Pancreas (tissue), 10 donors: ENCODE measurements around the gene EFEMP2. TPM values are rescaled to one million over a fixed set of nuclear protein-coding genes. Genes with fewer than 3 reads are reported as not detected.

Source experiments
- ATAC-seq, 4 donors: fragments of 200-7000 bp; cut with Tn5 transposase; one replicate each; pipeline versions ENCODE4 v1.8.0 to v1.9.1; 2020; ENCODE audit warnings: mild to moderate bottlenecking in 4 of 4, moderate library complexity in 4 of 4
- DNase-seq, 6 donors: peaks; one replicate each; pipeline ENCODE4 v3.0.0-alpha.2; 2020
- FAIRE-seq: peaks from 2 replicates; lab custom pipeline; 2012; peaks lifted over from hg19 to GRCh38; lab: Jason Lieb, UNC
- H3K27ac ChIP-seq, 4 donors: fragments of 200-600 bp; sonication (generic); 1 replicate in 3 of 4; 2 replicates in 1 of 4; pipeline versions ENCODE4 v1.5.0 to v1.8.0; 2020
- H3K27me3 ChIP-seq, 4 donors: fragments of 200-600 bp; one replicate each; pipeline ENCODE4 v1.8.0; 2021
- H3K36me3 ChIP-seq, 3 donors: fragments of 200-600 bp; sonication (generic) in 1 of 3; one replicate each; pipeline versions ENCODE4 v1.5.0 to v1.8.0; 2020 to 2021
- H3K4me1 ChIP-seq, 3 donors: fragments of 200-600 bp; one replicate each; pipeline ENCODE4 v1.8.0; 2021
- H3K4me3 ChIP-seq, 4 donors: fragments of 200-600 bp; sonication (generic) in 2 of 4; one replicate each; pipeline versions ENCODE4 v1.5.0 to v1.8.0; 2020 to 2021
- H3K9me3 ChIP-seq, 4 donors: fragments of 200-600 bp; one replicate each; pipeline ENCODE4 v1.8.0; 2021
- WGBS, 2 donors: extraction: QIAGEN DNeasy Blood & Tissue Kit; methylation state at CpG; one replicate each; pipeline ENCODE4 v1.1.7; 2013; 5-methylcytosine and 5-hydroxymethylcytosine counted together
- intact Hi-C, 3 donors: fragments of 100-400 bp; cut with DNase I; formaldehyde crosslinking; loops; one replicate each; pipeline versions ENCODE4 v1.11.1 to v1.14.2; 2022
- polyA plus RNA-seq, 2 donors: library from polyadenylated mRNA; stranded (reverse); fragments of 200-250 nt; gene quantifications; one replicate each; pipeline ENCODE4 v1.2.3, GENCODE V29; 2013
- total RNA-seq, 6 donors: library from RNA; stranded (reverse); fragmentation: NEBNext Ultra II Directional in 4 of 6; extraction: Animal tissue kit (Norgen Biotek cat#: 25700) in 4 of 6; gene quantifications; one replicate each; pipeline versions ENCODE4 v1.2.1 to v1.2.4, GENCODE V29; 2021 to 2023
- TF ChIP-seq, protein P1 (sequence below), 4 donors: fragments of 200-600 bp; sonication (generic) in 3 of 4; IDR thresholded peaks; one replicate each; pipeline versions ENCODE4 v1.5.0 to v1.8.0; 2021; ENCODE audit warnings: antibody characterized with exemption in 4 of 4
- donor health status: healthy with polysubstance abuse.
- donor health status: DM: no; HTN: no; CAD: no; lungs with moderate emphysema.
- donor health status: DM: no; HTN: no; CAD: no.
- donor health status: control.
- donor health status: control.
- donor health status: Bipolar disorder and iron deficiency.
- donor health status: DM: yes; HTN: yes; CAD: no.
- donor health status: DM: no; HTN: no; CAD: no.
- donor health status: DM: no; HTN: no; CAD: no.
- donor health status: DM: yes; HTN: yes; CAD: no.

The EFEMP2 gene
- total and polyA plus RNA-seq, 8 donors: 11.3 to 51.0 (median 18.8) TPM

DNA sequence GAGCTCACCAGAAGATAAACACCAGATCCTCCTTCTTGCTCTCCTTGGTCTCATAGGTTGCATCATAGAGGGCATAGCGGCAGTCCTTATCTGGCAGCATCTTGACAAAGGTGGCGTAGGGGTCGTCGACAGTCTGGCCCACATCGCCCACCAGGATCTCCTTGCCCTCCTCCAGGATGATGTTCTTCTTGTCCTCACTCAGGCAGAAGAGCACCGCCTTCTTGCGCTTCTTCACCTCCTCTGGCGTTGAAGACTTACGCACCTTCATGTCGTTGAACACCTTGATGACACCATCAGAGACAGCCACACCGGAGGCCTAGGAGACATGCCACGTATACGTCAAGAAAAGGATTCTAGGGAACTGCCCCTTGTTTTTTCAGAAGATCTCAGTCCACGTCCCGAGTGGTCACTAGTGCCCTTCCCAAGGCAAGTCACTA lies 16.7 kb downstream of the EFEMP2 start:
- H3K36me3 ChIP-seq: peaks cover 4 to 15% (median 8%) of the 10 kb centered on the region in 3 donors
- 85 to 91% methylated on average over 15 of the region's 15 CpGs for WGBS, 2 donors
- intact Hi-C loops: no loop called here
- no peak overlapping the region for H3K27ac ChIP-seq
- no peak for FAIRE-seq
- peaks cover 3 to 15% (median 10%) of the 10 kb centered on the region in 3 donors for H3K4me1 ChIP-seq
- no peak for ATAC-seq
- H3K9me3 ChIP-seq: no peaks in the 10 kb centered on the region
- no peaks in the 10 kb centered on the region for H3K27me3 ChIP-seq
- DNase-seq: peak in 1 of 6 donors; percentile 22
- TF ChIP-seq, protein P1, sequence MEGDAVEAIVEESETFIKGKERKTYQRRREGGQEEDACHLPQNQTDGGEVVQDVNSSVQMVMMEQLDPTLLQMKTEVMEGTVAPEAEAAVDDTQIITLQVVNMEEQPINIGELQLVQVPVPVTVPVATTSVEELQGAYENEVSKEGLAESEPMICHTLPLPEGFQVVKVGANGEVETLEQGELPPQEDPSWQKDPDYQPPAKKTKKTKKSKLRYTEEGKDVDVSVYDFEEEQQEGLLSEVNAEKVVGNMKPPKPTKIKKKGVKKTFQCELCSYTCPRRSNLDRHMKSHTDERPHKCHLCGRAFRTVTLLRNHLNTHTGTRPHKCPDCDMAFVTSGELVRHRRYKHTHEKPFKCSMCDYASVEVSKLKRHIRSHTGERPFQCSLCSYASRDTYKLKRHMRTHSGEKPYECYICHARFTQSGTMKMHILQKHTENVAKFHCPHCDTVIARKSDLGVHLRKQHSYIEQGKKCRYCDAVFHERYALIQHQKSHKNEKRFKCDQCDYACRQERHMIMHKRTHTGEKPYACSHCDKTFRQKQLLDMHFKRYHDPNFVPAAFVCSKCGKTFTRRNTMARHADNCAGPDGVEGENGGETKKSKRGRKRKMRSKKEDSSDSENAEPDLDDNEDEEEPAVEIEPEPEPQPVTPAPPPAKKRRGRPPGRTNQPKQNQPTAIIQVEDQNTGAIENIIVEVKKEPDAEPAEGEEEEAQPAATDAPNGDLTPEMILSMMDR (IDR thresholded peaks at IDR 0.05): no peak
- peak overlapping the region in 2 of 4 donors; percentile 95 to 100 for H3K4me3 ChIP-seq

DNA sequence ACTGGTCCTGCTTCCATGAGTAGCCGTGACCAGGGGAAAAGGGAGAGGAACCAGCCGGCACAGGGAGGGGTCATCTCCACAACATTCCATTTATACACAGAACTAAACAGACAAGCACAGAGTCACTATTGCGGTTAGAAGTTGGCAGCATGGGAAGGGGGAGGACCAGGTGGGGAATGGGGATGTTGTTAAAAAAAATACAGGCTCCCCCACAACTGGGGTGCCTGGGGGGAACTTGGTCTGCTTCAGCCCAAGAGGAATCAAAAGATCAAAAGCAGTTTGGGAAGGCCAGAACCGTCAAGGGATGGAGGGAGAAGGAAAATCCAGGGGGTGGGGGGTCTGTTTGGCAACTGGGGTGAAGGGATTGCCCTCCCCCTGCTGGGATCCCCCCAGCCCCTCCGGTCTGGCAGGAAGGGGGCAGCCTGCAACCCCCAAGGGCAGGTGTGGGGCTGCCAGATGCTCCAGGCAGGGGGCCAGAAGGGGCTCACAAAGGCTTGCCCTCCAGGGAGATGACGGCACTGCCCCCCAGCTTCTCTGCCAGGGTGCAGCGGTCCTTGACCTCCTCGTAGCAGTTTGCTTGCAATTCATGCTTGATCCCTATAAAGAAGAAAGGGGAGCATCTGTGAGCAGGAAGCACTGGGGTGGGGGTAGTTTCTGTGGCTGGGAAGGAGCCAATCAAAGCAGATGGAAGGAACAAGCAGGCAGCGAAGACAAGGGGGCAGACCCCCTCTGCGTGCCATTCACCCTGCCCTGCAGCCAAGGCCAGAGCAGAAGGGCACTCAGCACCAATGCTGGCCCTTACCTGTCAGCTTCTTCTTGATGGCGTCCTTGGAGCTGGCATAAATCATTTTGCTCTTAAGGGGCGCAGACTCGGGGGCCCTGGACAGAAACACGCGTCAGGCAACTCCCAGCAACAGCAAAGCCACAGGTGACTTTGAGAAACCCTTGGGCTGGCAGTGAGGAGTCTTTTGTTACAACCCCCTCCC lies 17.5 kb downstream of the EFEMP2 start:
- no peaks in the 10 kb centered on the region for H3K9me3 ChIP-seq
- no peak for ATAC-seq
- WGBS, 2 donors: 78 to 84% methylated on average over 15 of the region's 15 CpGs
- H3K27ac ChIP-seq: no peak overlapping the region
- H3K4me3 ChIP-seq: no peak overlapping the region
- H3K27me3 ChIP-seq: no peaks in the 10 kb centered on the region
- no peak for FAIRE-seq
- intact Hi-C loops: no loop called here
- peaks cover 4 to 15% (median 8%) of the 10 kb centered on the region in 3 donors for H3K36me3 ChIP-seq
- peak in 3 of 6 donors; percentile 53 to 68 (median 58) for DNase-seq
- TF ChIP-seq, protein P1 (IDR thresholded peaks at IDR 0.05): no peak
- H3K4me1 ChIP-seq: peaks cover 3 to 15% (median 10%) of the 10 kb centered on the region in 3 donors

DNA sequence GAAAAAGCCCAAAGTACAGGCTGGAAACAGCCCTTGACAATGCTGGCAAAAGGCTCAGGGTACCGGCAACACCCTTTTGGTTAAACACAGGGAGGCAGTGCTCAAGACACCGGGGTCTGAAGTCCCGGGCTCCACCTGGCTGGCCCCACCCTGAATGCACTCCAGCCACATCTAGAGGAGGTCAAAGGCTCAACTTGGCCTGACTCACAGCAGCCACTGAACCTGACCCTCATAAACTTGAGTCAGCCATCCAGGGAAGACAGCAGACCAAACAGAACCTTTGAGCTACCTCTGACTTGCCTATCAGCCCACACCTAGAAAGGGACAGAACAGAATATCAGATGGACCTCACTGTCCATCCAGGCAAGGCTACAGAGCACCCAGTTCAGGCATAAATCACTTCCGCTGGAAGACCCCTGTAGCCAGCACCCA lies 18.4 kb downstream of the EFEMP2 start:
- DNase-seq: peak in 1 of 6 donors; percentile 29
- ATAC-seq: no peak
- no peak for FAIRE-seq
- Histone ChIP-seq H3K27ac (no peak overlapping the region), H3K27me3 (no peaks in the 10 kb centered on the region), H3K36me3 (peaks cover 4 to 15% (median 8%) of the 10 kb centered on the region in 3 donors), H3K4me3 (no peak overlapping the region), H3K4me1 (peaks cover 3 to 11% (median 10%) of the 10 kb centered on the region in 3 donors), H3K9me3 (no peaks in the 10 kb centered on the region)
- intact Hi-C loops: no loop called here
- WGBS, 2 donors: 92 to 98% methylated on average over 4 of the region's 4 CpGs
- TF ChIP-seq, protein P1 (IDR thresholded peaks at IDR 0.05): no peak

DNA sequence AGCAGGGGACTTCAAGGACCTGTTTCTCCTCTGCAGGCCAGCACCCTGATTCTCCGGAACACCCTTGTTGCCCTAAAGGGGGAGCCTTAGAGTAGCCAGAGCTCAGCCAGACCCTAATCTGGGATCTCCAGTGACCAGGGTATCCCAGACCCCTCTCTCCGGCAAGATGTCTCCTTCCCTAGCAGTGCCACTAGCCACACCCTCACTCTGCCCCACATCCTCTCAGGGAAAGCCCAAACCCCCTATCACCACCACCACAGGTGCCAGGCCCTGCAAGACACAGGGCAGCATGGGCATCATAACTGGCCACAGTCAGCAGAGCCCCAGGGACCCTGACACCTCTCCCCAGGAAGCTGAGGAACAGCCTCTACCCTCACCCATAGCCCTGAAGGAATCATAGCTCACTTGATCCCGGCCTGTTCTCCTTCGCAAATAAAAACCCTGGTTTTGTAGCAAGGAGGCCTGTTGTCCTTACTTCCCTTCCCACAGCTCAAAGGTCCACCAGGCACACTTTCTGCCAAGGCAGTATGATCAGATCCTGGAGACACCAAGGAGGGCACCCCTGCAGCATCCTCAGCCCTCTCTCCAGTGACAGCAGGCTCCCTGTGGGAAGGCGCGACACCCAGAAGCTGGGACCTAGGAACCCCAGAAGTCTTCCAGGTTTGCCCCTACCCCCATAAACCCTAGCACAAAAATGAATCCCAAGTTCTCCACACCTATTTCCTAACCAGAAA lies 19.2 kb downstream of the EFEMP2 start:
- ATAC-seq (no peak), DNase-seq (no peak), FAIRE-seq (no peak)
- TF ChIP-seq, protein P1 (IDR thresholded peaks at IDR 0.05): no peak
- 95 to 96% methylated on average over 6 of the region's 6 CpGs for WGBS, 2 donors
- no peak overlapping the region for H3K4me3 ChIP-seq
- no peaks in the 10 kb centered on the region for H3K9me3 ChIP-seq
- H3K27me3 ChIP-seq: no peaks in the 10 kb centered on the region
- H3K4me1 ChIP-seq: peaks cover 3 to 11% (median 4%) of the 10 kb centered on the region in 3 donors
- intact Hi-C loops: no loop called here
- peaks cover 4 to 15% (median 8%) of the 10 kb centered on the region in 3 donors for H3K36me3 ChIP-seq
- no peak overlapping the region for H3K27ac ChIP-seq
